NCI-H2171 (cell line): Measurements from ENCODE around the gene SUCLA2.
"Not testable (repeated sequence)": the region's sequence is repeated elsewhere in the genome, so short reads cannot be mapped to it uniquely, and the experiment has no call there.

Source experiments
- DNase-seq: peaks from one replicate; lab custom pipeline; 2025; lab: John Stamatoyannopoulos, UW

SUCLA2 gene

DNA sequence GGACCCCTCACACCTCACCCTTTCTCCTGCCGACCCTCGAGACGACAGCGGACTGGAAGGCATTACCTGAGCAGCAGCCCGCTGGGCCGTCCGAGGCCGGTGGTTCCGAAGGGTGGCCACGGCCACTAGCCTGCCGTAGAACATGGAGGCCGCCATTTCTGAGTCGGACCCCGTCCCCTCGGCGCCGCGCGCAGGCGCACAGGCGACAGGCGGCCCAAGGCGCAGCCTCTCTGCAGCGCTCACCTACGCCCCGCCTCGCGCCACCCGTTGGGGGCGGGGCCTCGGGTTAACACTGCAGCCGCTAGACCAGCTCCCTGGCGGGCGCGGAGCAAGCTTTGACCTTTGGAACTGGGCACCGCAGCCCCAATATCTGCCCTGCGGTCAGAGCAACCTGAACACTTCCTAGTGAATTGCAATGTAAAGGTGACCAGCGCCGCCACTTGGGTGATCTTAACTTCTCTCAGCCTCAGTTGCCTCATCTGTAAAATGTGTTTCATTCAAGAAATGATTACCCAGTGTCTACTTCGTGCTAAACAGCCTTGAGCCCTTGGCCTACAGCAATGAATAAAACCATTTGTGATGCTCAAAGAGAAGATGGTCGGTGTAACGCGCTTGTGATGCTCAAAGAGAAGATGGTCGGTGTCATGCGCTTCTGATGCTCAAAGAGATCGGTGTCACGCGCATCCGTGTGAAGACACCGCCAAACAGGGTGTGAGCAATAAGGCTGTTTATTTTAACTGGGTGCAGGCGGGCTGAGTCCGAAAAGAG, at the start of gene SUCLA2:
TSS of gene SUCLA2 (minus strand) at position 160 of the 768 bp plus-strand sequence. CDS start at position 156, 4 bp downstream.
- DNase-seq, result peak; percentile 86

- DNase-seq, result no peak
These were observed 49.5 kb upstream of the SUCLA2 start for GRCh38 chr13:48050550-48050949.

DNA sequence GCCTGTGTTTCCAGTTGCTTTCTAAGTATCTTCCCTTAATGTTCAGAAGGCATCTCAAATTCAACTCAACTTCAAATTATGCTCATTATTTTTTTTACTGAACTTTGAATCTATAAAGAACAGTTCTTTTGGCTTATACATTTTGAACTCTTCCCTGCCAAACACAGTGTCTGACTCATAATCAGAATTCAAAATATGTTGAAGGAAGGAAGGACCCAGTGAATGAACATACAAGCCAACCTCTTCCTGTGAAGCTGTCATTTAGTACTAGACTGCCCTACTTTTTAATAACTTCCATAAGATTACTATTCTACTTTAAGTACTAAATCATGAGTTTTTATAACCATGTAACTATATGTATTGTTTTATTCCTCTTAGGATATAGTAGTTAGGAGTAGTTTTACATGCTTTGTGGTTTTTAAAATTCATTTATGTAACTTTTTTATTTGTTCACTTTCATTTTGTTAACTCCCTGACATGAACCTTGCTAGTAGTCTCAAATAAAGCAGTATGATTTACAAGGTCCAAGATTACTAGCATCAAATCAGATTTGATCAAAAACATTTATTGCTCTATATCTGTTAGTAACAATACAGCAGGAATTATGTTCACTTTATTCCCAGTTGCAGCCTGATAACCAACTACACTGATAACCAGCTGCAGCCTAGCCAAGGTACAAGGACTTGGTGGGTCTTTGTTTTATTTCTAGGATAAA, 42.9 kb upstream of the SUCLA2 start:
- DNase-seq, result no peak

DNA sequence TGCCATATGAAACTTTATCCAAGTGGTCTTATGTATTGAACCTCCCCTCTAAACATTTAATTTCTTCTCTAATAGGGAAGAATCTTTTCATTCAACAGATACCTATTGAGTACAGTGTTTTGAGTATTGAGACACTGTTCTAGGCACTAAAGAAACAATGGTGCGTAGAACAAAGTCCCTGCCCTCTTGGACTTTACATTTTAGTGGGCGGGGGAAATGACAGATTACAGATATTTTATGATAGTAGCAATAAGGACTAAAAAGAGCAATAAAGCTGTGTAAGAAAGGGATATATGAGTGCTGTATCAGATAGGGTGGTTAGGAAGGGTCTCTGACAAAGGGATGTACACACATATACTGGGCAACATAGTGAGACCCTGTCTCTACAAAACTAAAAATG, 41.8 kb upstream of the SUCLA2 start:
- DNase-seq, result no peak

- DNase-seq, result no peak
These were observed 39.8 kb upstream of the SUCLA2 start for GRCh38 chr13:48040896-48041295.

- DNase-seq, result no peak
These were observed 39.0 kb upstream of the SUCLA2 start for GRCh38 chr13:48040049-48040448.

DNA sequence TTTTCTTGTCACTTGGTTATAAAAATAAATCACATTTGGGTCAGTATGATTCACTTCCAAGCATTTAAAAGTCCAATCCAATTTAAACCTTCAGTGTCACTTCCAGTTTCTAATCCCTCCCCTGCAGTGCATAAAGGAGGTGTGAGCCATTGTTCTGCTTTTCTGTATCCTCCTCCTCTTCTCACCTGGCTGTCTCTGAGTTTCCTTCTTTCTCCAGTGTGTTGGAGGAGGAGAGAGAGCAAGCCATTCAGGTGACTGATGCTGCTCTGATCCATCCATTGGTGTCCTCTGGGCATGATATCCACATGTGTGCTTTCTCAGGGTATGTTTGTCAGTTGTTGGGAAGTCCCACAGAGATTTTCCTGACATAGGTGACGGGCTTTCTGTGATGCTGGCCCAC, 37.7 kb upstream of the SUCLA2 start:
- no peak for DNase-seq

DNA sequence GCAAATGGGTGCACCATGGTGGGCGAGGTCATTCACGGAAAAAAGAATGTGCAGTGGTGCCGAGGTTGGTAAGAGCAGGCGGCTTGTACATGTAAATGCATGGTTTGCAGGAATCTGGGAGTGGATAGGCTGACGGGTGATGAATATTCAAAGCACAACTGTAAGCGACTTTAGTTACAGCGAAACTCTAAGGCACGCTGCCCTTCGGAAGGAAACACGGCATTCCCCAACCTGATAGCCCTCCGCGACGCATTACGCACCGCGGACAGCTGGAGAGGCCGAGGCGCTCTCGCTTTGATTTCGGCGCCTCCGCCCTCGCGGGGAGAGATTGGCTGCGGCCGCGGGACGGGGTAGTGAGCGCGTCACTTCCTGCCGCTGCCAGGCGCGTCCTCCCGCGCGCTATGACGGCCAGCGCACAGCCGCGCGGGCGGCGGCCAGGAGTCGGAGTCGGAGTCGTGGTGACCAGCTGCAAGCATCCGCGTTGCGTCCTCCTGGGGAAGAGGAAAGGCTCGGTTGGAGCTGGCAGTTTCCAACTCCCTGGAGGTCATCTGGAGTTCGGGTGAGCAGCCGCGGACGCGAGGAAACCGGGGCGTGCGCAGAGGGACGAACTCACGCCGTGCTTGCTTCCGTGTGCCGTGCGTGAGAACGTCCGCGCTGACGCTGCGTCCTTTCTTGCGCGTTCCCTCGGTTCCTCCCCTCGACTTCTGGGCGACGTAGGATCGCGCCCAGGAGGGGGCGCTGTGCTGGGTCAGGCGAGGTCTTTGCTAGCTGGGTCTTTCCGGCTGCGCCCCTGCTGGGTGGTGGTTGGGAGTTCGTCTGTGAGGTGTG, 36.5 kb upstream of the SUCLA2 start, which contains the start of gene NUDT15:
TSS of gene NUDT15 (plus strand) at position 381 of the 828 bp plus-strand sequence. CDS start at position 402, 21 bp downstream.
- DNase-seq, result peak; percentile 94

DNA sequence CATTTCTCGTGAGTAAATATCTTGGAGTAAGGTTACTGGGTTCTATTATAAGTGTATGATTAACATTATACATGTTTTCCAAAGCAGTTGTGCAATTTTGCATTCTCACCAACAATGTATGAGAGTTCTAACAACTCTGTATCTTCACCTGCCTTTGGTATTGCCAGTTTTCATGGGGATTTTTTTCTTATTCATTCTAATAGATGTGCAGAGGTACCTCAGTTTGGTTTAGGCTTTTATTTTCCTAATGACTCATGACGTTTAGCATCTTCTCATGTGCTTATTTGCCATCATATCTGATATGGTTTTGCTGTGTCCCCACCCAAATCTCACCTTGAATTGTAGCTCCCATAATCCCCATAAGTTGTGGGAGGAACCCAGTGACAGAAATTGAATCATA, 28.8 kb upstream of the SUCLA2 start:
- DNase-seq, result no peak

GRCh38 chr13:48028066-48028465, 27.0 kb upstream of the SUCLA2 start:
- no peak for DNase-seq

- DNase-seq, result no peak
These were observed 18.7 kb upstream of the SUCLA2 start for GRCh38 chr13:48019796-48020195.

GRCh38 chr13:48018637-48019036, 17.6 kb upstream of the SUCLA2 start:
- DNase-seq, result no peak

DNA sequence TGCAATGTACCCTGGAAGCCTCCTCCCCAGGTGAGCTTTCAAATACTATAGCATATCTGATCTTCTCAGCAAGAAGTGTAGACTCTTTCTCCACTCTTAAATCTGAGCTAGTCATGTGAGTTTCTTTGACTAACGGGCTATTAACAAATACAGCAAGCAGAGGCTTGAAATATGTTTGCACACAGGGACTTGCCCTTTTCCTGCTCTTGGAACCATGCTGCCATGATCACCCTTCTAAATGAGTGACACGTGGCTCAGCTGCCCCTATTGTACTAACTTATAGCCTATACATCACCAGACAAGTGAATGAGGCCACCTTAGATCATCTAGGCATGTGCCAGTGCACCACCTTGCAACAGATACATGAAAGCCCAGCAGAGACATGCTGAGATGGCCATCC, 13.3 kb upstream of the SUCLA2 start:
- no peak for DNase-seq

DNA sequence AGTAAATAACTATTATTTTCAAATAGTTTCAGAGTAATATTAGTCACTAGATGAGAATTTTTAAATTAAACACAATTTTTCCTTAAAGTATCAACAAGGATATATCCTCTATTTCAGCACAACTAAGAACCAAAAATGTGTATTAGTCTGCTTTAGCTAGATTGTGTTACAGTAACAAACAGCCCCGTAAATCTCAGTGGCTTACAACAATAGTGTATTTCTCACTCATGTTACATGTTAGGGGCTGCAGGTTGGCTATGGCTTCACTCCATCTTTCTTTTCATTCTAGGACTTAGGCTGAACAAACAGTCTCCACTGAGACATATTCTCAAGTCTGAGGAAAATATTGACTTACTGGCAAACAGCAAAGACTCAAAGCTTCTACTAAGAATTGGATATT, 11.6 kb upstream of the SUCLA2 start:
- DNase-seq, result no peak

GRCh38 chr13:48010698-48011097, 9.6 kb upstream of the SUCLA2 start:
- no peak for DNase-seq

DNA sequence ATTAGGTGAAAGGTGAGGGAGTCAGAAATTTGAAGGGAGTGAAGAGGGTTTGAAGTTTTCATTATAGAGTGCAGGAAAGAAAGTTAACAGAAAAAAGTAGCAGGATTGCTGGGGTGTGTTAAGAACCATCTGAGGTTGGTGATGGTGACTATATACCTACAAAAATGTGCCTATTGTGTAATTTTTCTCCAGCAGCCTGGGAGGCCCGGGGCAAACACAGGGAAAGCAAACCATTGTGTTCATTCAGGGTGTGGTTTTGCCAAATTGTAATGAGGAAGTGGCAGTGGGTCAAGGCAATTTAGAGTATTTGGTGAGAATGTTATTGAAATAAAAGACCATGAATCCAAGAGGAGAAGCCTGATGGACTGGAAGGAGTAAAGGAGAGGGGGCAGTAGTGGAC, 8.2 kb upstream of the SUCLA2 start:
- DNase-seq, result no peak

GRCh38 chr13:48006396-48006795, 5.3 kb upstream of the SUCLA2 start:
- DNase-seq, result no peak

DNA sequence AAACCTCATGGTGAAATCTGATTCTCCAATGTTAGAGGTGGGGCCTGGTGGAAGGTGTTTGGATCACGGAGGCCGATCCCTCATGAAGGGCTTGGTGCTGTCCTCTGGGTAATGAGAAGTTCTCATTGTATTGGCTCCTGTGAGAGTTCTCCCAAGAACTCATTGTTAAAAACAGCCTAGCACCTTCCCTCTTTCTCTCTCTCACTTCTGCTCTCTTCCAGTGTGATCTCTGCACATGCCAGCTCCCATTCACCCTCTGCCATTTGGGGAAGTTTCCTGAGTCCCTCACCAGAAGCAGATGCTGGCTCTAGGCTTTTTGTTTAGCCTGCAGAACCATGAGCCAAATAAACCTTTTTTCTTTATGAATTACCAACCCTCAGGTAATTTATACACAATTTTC, 3.1 kb upstream of the SUCLA2 start:
- no peak for DNase-seq

GRCh38 chr13:48001999-48002398, 926 bp upstream of the SUCLA2 start:
- DNase-seq, result not testable (repeated sequence)

- no peak for DNase-seq
These were observed 437 bp downstream of the SUCLA2 start for GRCh38 chr13:48000559-48001113.

- no peak for DNase-seq
These were observed 1.1 kb downstream of the SUCLA2 start for GRCh38 chr13:47999973-48000372.

DNA sequence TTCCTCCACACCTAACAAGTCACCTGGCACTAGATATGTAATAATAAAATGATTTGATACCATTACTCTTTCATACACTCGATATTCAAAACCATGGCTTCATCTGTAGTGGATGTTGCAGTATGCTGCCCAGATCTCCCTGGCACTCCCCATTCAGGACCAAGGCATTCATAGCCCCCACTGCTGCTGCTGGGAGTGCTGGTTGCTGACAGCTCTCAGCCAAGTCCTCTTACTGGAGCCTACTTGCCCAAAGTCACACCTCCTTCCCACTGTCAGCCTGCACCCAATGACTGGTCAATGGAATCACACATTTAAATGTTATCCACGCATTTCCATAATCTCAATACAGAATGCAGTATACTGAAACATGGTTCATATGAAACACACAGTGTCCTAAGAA, 3.7 kb downstream of the SUCLA2 start:
- DNase-seq, result no peak
